ENCODE data around the gene TRIM46.

GRCh38 chr1:155183775-155184221, 10.1 kb downstream of the TRIM46 start:
- TF ChIP-seq CTCF (IDR thresholded peaks at IDR 0.05; ENCODE audit: insufficient read depth, low read length, poor library complexity, severe bottlenecking), result no peak
- TF ChIP-seq EZH2phosphoT487 (conservative IDR thresholded peaks at IDR 0.05; ENCODE audit: low read length), result no peak
